PFSK-1 (cell line): Measurements from ENCODE around the gene UCKL1.

Experiments
- FOXP2 ChIP-seq: optimal IDR thresholded peaks from 2 replicates; pipeline ENCODE3; 2011; ENCODE audit warnings: borderline replicate concordance, control low read depth, inconsistent platforms; ENCODE audit not compliant: insufficient read depth; ENCODE audit errors: extremely low read length, extremely low read depth
- TAF1 ChIP-seq: IDR thresholded peaks from 2 replicates; pipeline ENCODE4 v1.6.1; 2012; ENCODE audit warnings: low read length, control low read depth, borderline replicate concordance; ENCODE audit not compliant: insufficient read depth
- TF ChIP-seq, protein P1 (sequence below), 2 experiments: IDR thresholded peaks; 2 replicates each; pipeline versions ENCODE4 v1.6.1 to v1.8.0; 2011 to 2012; ENCODE audit warnings: low read depth in 2 of 2, low read length in 2 of 2, control low read depth in 1 of 2, inconsistent platforms in 1 of 2, mild to moderate bottlenecking in 1 of 2, moderate library complexity in 1 of 2; ENCODE audit not compliant: insufficient read depth in 1 of 2

DNA sequence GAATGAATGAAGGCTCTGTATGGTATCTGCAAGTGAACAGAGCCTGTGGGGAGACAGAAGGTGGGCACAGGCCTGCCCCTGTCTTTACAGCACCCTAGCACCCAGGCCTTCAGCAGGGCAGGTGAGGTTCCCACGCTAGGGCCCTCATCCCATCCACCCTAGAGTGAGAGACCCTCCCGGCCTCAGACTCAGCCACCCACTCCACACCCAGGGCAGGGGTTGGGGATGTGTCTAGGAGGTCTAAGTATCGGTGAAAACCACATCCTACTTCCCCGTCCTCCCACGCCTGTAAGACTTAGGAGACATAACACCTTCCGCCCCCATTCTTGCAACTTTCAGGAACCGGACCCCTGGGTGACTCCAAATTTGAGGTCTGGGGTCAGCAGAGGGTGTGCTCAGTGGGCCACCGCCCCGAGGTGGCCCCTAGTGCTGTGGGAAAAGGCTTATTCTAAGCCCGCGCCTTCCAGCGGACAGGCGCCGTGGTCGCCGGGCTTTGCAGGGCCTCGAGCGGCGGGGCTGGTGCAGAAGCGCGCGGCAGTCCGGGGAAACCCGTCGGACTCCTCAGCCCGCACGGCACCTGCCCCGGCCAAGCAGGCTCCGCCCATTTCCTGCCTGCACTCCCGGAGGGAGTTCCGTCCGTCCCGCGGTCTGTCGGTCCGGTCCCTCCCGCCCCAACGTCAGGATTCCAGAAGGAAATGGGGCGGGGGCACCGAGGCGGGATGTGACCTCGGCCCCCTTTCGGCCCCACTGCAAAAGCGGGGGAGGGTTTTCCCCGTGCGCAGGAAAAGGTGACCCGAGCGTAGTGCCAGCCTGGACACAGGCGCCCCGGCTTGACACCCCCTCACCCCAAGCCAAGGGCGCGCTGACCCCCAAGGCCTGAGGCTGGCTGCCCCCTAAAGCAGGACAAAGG, 22.4 kb upstream of the UCKL1 start:
- TF ChIP-seq, protein P1, sequence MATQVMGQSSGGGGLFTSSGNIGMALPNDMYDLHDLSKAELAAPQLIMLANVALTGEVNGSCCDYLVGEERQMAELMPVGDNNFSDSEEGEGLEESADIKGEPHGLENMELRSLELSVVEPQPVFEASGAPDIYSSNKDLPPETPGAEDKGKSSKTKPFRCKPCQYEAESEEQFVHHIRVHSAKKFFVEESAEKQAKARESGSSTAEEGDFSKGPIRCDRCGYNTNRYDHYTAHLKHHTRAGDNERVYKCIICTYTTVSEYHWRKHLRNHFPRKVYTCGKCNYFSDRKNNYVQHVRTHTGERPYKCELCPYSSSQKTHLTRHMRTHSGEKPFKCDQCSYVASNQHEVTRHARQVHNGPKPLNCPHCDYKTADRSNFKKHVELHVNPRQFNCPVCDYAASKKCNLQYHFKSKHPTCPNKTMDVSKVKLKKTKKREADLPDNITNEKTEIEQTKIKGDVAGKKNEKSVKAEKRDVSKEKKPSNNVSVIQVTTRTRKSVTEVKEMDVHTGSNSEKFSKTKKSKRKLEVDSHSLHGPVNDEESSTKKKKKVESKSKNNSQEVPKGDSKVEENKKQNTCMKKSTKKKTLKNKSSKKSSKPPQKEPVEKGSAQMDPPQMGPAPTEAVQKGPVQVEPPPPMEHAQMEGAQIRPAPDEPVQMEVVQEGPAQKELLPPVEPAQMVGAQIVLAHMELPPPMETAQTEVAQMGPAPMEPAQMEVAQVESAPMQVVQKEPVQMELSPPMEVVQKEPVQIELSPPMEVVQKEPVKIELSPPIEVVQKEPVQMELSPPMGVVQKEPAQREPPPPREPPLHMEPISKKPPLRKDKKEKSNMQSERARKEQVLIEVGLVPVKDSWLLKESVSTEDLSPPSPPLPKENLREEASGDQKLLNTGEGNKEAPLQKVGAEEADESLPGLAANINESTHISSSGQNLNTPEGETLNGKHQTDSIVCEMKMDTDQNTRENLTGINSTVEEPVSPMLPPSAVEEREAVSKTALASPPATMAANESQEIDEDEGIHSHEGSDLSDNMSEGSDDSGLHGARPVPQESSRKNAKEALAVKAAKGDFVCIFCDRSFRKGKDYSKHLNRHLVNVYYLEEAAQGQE (IDR thresholded peaks at IDR 0.05; ENCODE audit: insufficient read depth in 1 of 2, low read depth in 2 of 2, low read length in 2 of 2): no peak
- TF ChIP-seq TAF1 (no peak), FOXP2 (no peak)
